Stimulated activated CD8-positive, alpha-beta memory T cell treated with anti-CD3 and anti-CD28 coated beads, Interleukin-4, amount 100 ng/mL, for 1 hour (primary cell): Measurements from ENCODE around the gene TATDN2.
"Not testable (repeated sequence)": the region's sequence is repeated elsewhere in the genome, so short reads cannot be mapped to it uniquely, and the experiment has no call there.

Experiments
- DNase-seq, 2 donors: peaks; one replicate each; pipeline ENCODE4 v3.0.0-alpha.2; 2020; ENCODE audit warnings: low read depth in 2 of 2, low spot score in 1 of 2

Gene TATDN2

GRCh38 chr3:10266936-10267335 lies 18.7 kb downstream of the TATDN2 start:
- DNase-seq, result not testable (repeated sequence)

- DNase-seq, result no peak
Observed at GRCh38 chr3:10268116-10268515, 19.9 kb downstream of the TATDN2 start.

- DNase-seq, result no peak
Observed at GRCh38 chr3:10268930-10269329, 20.7 kb downstream of the TATDN2 start.

GRCh38 chr3:10269443-10269842 lies 21.2 kb downstream of the TATDN2 start:
- DNase-seq, result no peak

GRCh38 chr3:10272476-10272875 lies 24.2 kb downstream of the TATDN2 start:
- not testable (repeated sequence) for DNase-seq

- DNase-seq, result no peak
Observed at GRCh38 chr3:10272977-10273376, 24.7 kb downstream of the TATDN2 start.

GRCh38 chr3:10273702-10274305 lies 25.5 kb downstream of the TATDN2 start:
- DNase-seq, result no peak

DNA sequence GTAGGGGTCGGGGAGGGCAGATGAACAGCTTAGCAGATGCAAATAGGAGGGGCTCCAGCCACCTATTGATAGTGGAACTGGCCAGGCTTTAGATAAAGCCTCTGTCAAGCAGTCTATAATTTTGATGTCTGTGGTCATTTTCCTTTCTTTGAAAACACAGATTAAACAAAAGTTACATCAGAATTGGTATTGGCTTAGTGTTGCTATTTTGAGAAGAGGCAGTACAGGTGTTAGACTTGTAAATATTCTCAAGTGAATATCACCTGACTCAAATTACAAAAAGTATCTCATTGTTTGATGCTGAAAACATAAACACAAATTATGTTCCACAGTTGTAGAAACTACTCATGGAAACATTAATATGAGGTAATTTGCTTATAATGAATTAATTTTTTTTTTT lies 26.3 kb downstream of the TATDN2 start:
- DNase-seq, result no peak

DNA sequence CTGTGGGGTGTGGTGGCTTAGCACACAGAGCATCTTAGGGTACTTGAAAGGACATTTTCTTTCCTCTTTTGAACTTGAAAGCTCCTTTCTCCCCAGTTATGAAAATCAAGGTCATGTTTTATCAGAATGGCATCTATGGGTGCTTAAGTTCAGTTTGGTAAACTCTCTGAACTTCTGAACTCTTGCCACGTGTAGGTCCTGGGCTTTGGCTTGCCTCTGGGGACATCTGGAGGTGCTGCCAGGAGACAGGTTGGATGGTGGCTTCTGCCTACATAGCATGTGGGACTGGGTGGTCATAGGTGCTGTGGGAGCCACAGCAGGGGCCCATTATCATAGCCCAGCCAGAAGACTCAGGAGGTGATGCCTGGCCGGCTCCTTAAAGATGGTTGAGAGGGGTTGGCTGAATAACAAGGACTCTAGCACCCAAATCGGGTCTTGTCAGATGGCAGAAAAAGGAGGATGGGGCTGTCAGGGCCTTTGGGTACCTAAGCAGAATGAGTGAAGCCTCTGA lies 28.9 kb downstream of the TATDN2 start:
- DNase-seq, result no peak

DNA sequence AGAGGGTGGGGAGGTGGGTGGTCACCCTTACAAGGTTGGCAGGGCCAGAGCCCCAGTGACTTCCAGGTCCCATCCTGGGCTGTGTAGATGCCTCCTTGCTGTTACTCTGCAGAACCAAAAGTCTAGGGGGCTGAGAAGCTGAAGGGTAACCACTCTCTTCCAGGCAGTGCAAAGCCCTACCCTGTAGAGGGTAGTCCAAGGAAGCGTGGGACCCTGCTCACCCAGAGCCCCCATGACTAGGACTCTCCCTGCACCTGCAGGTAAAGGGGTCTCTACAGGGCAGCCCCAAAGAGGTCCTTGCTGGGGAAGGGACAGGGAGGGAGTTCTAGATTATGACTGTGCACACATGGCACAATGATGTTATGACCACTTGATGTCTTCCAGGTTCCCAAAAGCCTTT lies 30.2 kb downstream of the TATDN2 start:
- no peak for DNase-seq

DNA sequence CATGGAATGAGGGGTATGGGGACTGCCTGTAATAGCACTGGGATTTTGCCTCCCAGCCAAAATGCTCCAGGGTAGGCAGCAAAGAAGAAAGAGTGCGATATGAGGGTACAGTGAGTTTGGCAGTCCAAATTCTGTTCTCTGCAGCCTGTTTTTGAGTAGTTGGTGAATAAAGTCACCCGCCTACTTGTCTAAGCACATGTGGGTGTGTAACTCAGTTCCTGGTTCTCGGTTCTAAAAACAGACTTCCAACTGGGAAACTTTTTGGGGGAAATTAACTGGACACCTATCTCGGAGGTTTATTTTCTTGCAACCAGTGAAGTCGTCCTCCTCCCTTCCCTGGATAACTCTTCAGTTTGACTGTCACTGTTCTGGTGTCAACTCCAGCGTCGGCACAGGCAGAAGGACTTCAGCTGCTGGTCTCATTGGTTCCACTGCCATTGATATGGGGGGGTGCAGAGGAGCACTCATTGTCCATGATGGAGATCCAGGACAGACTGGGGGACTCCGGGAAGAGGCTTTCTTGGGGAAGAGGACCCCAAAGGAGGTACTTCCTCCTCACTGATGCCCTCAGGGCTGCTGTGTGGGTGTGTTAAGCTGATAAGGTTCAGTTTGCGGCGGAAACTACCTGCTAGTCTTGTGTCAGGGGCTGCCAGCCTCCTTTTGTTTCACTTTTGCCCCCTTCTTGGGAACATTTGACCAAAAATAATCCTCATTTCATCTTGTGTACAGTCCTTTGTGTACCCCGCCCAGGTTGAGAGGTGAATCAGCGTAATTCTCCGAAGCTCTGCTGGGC lies 31.3 kb downstream of the TATDN2 start:
- no peak for DNase-seq

GRCh38 chr3:10280177-10280529 lies 31.9 kb downstream of the TATDN2 start:
- no peak for DNase-seq

- no peak for DNase-seq
Observed at GRCh38 chr3:10280571-10280970, 32.3 kb downstream of the TATDN2 start.

GRCh38 chr3:10281951-10282350 lies 33.7 kb downstream of the TATDN2 start:
- no peak for DNase-seq

DNA sequence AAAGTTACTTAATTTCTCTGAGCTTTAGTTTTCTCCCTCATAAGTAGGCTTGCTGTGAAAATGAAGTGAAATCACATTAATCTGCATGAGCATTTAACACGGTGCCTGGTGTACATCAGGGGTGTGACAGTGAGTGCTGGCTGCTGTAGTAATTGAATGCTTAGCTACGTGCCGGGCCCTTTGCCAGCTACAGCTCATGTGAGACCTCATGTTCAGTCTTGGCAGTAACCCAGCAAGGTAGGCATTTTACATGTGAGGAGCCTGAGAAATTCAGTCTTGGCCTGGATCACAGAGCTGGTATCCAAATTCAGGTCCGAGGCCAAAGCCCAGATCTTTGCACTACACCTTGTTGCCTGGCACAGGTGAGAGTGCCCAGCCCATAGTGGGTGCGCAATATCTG lies 35.4 kb downstream of the TATDN2 start:
- DNase-seq, result no peak

DNA sequence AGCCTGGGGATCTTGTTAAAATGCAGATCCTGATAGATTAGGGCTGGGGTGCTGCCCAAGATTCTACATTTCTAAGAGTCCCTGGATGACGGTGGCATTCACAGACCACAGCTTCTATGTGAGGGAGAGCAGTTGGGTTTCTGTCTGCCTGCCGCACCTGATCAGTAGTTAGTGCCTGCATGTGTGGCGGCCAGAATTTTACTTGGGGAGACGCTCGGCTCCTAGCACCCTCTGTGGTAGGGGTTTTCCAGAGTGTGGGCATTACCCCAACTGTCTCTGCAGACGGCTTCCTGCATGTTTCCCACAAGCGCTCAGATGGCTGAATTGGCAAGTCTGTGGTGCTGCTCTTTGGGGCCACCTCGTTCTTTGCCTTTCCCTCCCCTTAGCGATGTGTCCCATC lies 36.2 kb downstream of the TATDN2 start:
- no peak for DNase-seq

DNA sequence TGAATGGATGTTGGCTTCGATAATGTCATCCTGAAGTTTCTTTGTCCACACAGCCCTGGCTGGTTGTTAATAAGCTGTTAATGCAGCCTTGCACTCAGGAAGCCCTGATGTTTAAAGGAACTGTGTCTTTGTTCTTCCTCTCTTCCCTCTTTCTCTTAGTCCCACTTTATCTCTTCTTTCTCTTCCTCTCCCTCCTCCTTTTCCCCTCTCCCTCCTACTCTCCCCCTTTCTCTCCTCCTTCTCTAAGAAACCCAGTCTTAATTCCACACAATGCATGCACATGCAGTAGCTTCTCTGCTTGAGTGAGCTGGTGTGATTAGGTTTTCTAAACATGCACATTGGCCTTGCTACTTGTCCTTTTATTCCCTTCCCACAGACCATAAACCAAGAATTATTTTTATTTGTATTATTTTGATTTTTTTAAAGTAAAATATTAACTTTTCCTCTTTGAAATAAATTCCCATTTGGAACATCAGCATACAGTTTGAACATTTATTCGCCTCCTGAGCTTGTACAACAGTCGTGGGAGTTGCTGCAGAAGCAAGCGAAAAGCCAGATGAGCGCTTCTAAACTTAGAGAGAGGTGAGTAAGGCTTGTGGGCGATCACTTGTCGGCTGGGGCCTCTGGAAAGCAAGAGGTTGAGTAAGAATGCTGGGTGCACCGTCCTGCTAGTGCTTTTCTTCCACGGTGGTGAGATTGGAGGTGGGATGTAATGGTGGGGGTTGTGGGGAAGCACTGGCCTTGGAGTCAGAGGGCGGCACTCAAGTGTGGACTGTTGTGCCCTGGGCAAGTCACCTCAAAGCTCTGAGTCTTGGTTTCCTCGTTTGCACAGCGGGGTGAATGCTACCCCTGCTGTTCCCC lies 37.2 kb downstream of the TATDN2 start:
- no peak for DNase-seq

- DNase-seq, result no peak
Observed at GRCh38 chr3:10286133-10286524, 37.9 kb downstream of the TATDN2 start.

DNA sequence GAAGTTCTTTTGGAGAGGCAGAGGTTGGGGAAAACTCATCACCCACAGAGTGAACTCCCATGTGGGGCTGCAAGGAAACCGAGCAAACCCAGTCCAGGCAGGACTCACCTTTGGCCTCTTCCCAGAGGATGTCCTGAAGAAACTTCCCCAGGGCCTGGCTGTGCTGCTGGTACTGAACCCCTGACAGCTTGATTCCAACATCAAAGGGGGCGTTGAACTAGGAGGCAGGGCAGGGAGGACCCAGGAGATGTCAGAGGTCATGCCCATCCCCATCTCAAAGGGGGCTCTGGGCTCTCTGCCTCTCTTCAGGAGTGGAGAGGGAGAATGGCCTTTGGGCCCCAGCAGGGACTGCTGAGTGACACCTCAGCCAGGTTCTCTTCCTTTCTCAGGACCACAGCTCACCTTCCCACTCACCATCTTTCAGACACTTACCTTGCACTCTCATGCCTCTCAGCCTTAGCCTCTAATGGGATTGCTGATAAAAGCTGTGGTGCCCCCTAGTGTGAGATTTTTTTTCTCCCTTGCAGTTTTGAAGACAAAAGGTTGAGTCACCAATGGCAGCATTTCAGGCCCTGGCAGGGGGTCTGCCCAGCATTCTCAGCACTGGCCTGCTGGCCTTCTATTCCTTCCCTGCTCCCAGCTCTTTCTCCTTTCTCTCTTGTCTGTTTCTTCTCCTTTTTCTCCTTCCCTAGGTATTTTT lies 38.5 kb downstream of the TATDN2 start:
- DNase-seq, result no peak

- DNase-seq, result no peak
Observed at GRCh38 chr3:10287936-10288574, 39.8 kb downstream of the TATDN2 start.

- no peak for DNase-seq
Observed at GRCh38 chr3:10288575-10288960, 40.3 kb downstream of the TATDN2 start.
